Left renal pelvis (tissue), 4 donors: Measurements from ENCODE around the gene ZSWIM9. TPM values are rescaled to one million over a fixed set of nuclear protein-coding genes. Genes with fewer than 3 reads are reported as not detected.
A peak's percentile ranks its signal among the peaks of the same experiment; 100 is the strongest.

ENCODE experiments used
- DNase-seq, 4 donors: peaks; one replicate each; pipeline ENCODE4 v3.0.0-alpha.2; 2013; ENCODE audit warnings: low read depth in 4 of 4, low spot score in 3 of 4
- polyA plus RNA-seq, 4 donors: library from polyadenylated mRNA; unstranded; fragments of 120-200 nt; gene quantifications; one replicate each; pipeline ENCODE4 v1.2.1, GENCODE V29; 2013; ENCODE audit not compliant: insufficient read length in 4 of 4

Gene ZSWIM9
- polyA plus RNA-seq, 4 donors, result 6.8 to 11.4 (median 9.3) TPM

GRCh38 chr19:48174445-48175030 lies 4.1 kb downstream of the ZSWIM9 start:
- no peak for DNase-seq

GRCh38 chr19:48175578-48175977 lies 5.1 kb downstream of the ZSWIM9 start:
- no peak for DNase-seq

GRCh38 chr19:48176226-48176625 lies 5.7 kb downstream of the ZSWIM9 start:
- no peak for DNase-seq

- DNase-seq, result no peak
These were observed 11.0 kb downstream of the ZSWIM9 start for GRCh38 chr19:48181505-48181904.

GRCh38 chr19:48182434-48182833 lies 12.0 kb downstream of the ZSWIM9 start:
- no peak for DNase-seq

GRCh38 chr19:48183356-48183755 lies 12.9 kb downstream of the ZSWIM9 start:
- no peak for DNase-seq

GRCh38 chr19:48186015-48186414 lies 15.5 kb downstream of the ZSWIM9 start:
- DNase-seq, result no peak

GRCh38 chr19:48186541-48186991 lies 16.1 kb downstream of the ZSWIM9 start:
- DNase-seq, result no peak

GRCh38 chr19:48190288-48190884 lies 19.9 kb downstream of the ZSWIM9 start:
- no peak for DNase-seq

GRCh38 chr19:48190885-48191284 lies 20.4 kb downstream of the ZSWIM9 start:
- DNase-seq, result no peak

- no peak for DNase-seq
These were observed 22.3 kb downstream of the ZSWIM9 start for GRCh38 chr19:48192750-48193149.

- DNase-seq, result no peak
These were observed 23.8 kb downstream of the ZSWIM9 start for GRCh38 chr19:48194041-48194843.

- no peak for DNase-seq
These were observed 24.7 kb downstream of the ZSWIM9 start for GRCh38 chr19:48194844-48195830.

- DNase-seq, result no peak
These were observed 25.9 kb downstream of the ZSWIM9 start for GRCh38 chr19:48196321-48196763.

- DNase-seq, result no peak
These were observed 26.6 kb downstream of the ZSWIM9 start for GRCh38 chr19:48196933-48197665.

- DNase-seq, result no peak
These were observed 32.8 kb downstream of the ZSWIM9 start for GRCh38 chr19:48203222-48203793.

- peak; percentile 90 to 96 (median 90) for DNase-seq
These were observed 33.5 kb downstream of the ZSWIM9 start for GRCh38 chr19:48203794-48204628.

- no peak for DNase-seq
These were observed 36.1 kb downstream of the ZSWIM9 start for GRCh38 chr19:48206397-48207093.
